ENCODE data around the gene UNKL.
"Not testable (repeated sequence)": the region's sequence is repeated elsewhere in the genome, so short reads cannot be mapped to it uniquely, and the experiment has no call there.

UNKL gene

GRCh38 chr16:1443403-1443973 lies 29.0 kb upstream of the UNKL start:
- Histone ChIP-seq H3K4me2 (ENCODE audit: low read length) (no peak overlapping the region), H3K27ac (no peak overlapping the region), H3K9ac (no peak overlapping the region), H3K36me3 (ENCODE audit: control insufficient read depth, insufficient read depth, low read length) (no peaks in the 10 kb centered on the region), H3K4me3 (ENCODE audit: low read depth, low read length) (no peak overlapping the region), H2AFZ (no peak overlapping the region), H3K9me3 (ENCODE audit: control insufficient read depth, low read length) (no peaks in the 10 kb centered on the region), H3K79me2 (no peaks in the 10 kb centered on the region), H3K4me1 (no peaks in the 10 kb centered on the region), H3K27me3 (ENCODE audit: control insufficient read depth, insufficient read depth, low read length) (no peaks in the 10 kb centered on the region)
- no peak for TF ChIP-seq CTCF (IDR thresholded peaks at IDR 0.05)

GRCh38 chr16:1442697-1443096 lies 28.2 kb upstream of the UNKL start:
- Histone ChIP-seq H3K27me3 (ENCODE audit: control insufficient read depth, insufficient read depth, low read length) (no peaks in the 10 kb centered on the region), H3K36me3 (ENCODE audit: control insufficient read depth, insufficient read depth, low read length) (no peaks in the 10 kb centered on the region), H3K27ac (no peak overlapping the region), H3K4me3 (ENCODE audit: low read depth, low read length) (no peak overlapping the region), H3K9ac (no peak overlapping the region), H3K9me3 (ENCODE audit: control insufficient read depth, low read length) (no peaks in the 10 kb centered on the region), H3K4me2 (ENCODE audit: low read length) (no peak overlapping the region), H2AFZ (no peak overlapping the region), H3K79me2 (no peaks in the 10 kb centered on the region), H3K4me1 (no peaks in the 10 kb centered on the region)
- TF ChIP-seq CTCF (IDR thresholded peaks at IDR 0.05), result no peak

- Histone ChIP-seq H3K9me3 (ENCODE audit: control insufficient read depth, low read length) (no peaks in the 10 kb centered on the region), H3K27me3 (ENCODE audit: control insufficient read depth, insufficient read depth, low read length) (no peaks in the 10 kb centered on the region), H3K9ac (no peak overlapping the region), H3K79me2 (no peaks in the 10 kb centered on the region), H2AFZ (no peak overlapping the region), H3K4me3 (ENCODE audit: low read depth, low read length) (no peak overlapping the region), H3K4me1 (no peaks in the 10 kb centered on the region), H3K27ac (no peak overlapping the region), H3K4me2 (ENCODE audit: low read length) (no peak overlapping the region), H3K36me3 (ENCODE audit: control insufficient read depth, insufficient read depth, low read length) (no peaks in the 10 kb centered on the region)
- no peak for TF ChIP-seq CTCF (IDR thresholded peaks at IDR 0.05)
Observed at GRCh38 chr16:1441391-1441829, 26.9 kb upstream of the UNKL start.

GRCh38 chr16:1439699-1440074 lies 25.2 kb upstream of the UNKL start:
- not testable (repeated sequence) for H3K36me3 ChIP-seq (ENCODE audit: control insufficient read depth, insufficient read depth, low read length); H3K9me3 ChIP-seq (ENCODE audit: control insufficient read depth, low read length); H3K9ac ChIP-seq; H3K79me2 ChIP-seq; H3K27me3 ChIP-seq (ENCODE audit: control insufficient read depth, insufficient read depth, low read length); H3K27ac ChIP-seq; H3K4me1 ChIP-seq; H3K4me3 ChIP-seq (ENCODE audit: low read depth, low read length); H2AFZ ChIP-seq; H3K4me2 ChIP-seq (ENCODE audit: low read length)

- Histone ChIP-seq H3K79me2 (no peaks in the 10 kb centered on the region), H3K9ac (no peak overlapping the region), H2AFZ (no peak overlapping the region), H3K36me3 (ENCODE audit: control insufficient read depth, insufficient read depth, low read length) (no peaks in the 10 kb centered on the region), H3K4me2 (ENCODE audit: low read length) (no peak overlapping the region), H3K4me3 (ENCODE audit: low read depth, low read length) (no peak overlapping the region), H3K4me1 (no peaks in the 10 kb centered on the region), H3K9me3 (ENCODE audit: control insufficient read depth, low read length) (no peaks in the 10 kb centered on the region), H3K27me3 (ENCODE audit: control insufficient read depth, insufficient read depth, low read length) (no peaks in the 10 kb centered on the region), H3K27ac (no peak overlapping the region)
- TF ChIP-seq CTCF (IDR thresholded peaks at IDR 0.05), result no peak
Observed at GRCh38 chr16:1439058-1439698, 24.7 kb upstream of the UNKL start.

All from parathyroid adenoma (tissue), 2 donors.